Testis (tissue), 2 donors: Measurements from ENCODE around the gene TMEM260.

Experiments
- CTCF ChIP-seq, 3 experiments: fragments of 450-650 bp in 2 of 3; fragments of 200-600 bp in 1 of 3; sonication (generic) in 1 of 3; IDR thresholded peaks; one replicate each; pipeline ENCODE4 v1.5.1; 2016 to 2019; ENCODE audit warnings: antibody characterized with exemption in 3 of 3, mild to moderate bottlenecking in 2 of 3, moderate library complexity in 1 of 3
- POLR2A ChIP-seq: fragments of 450-650 bp; IDR thresholded peaks from one replicate; pipeline ENCODE4 v1.6.1; 2017; ENCODE audit warnings: antibody characterized with exemption, mild to moderate bottlenecking, moderate library complexity

GRCh38 chr14:56678838-56679237 is 99.2 kb downstream of the TMEM260 start:
- no peak for TF ChIP-seq POLR2A
- TF ChIP-seq CTCF (IDR thresholded peaks at IDR 0.05) = no peak
